Measurements from ENCODE around the gene GLIS2.
A peak's percentile ranks its signal among the peaks of the same experiment; 100 is the strongest.
"Not testable (repeated sequence)": the region's sequence is repeated elsewhere in the genome, so short reads cannot be mapped to it uniquely, and the experiment has no call there.

The GLIS2 gene

DNA sequence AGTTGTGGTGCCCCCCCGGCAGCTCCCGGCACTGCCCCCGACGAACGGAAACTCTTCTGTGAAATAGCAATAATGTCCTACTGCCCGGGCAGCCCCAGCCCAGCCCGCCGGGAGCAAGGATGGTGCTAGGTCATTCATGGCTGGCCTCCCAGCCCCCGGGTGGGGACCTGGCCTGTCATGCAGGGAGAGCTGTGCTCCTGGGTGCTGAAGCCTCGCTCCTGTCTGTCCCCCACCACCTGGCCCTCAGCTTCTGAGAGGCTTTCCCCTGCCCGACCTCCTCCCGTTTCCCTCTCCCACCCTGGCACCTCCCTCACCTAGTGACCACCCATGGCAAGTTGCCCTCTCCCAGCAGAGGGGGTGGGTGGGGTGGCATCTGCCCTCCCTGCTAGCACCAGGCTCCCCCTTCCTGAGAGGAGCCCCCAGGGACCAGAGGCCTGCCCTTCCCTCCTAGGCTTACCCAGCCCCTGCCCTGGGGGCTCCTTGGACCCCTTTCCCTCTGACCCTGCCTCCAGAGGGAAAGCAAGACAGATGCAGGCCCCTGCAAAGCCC is 21.7 kb downstream of the GLIS2 start:
- no peak for DNase-seq

DNA sequence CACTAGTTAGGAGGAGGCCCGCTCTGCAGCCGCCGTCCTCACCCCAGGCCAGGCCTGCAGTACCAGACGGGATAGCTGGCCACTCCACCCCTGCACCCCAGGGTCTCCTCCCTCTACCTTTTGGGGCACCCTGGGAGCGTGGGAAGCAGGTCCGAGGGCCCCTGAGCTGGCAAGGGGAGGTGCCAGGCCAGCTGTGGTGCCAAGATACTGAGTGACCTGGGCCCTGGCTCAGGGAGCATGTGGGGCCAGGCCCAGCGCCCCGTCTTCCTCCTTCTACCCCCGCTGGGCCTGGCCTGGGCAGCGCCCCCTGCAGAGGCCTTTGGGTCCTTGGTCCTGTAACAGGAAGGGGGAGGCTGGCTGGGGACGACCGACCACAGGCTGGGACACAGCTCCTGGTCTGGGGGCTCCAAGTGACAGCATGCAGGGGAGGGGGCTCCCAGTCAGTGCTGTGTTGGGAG is 22.3 kb downstream of the GLIS2 start:
- no peak for DNase-seq

DNA sequence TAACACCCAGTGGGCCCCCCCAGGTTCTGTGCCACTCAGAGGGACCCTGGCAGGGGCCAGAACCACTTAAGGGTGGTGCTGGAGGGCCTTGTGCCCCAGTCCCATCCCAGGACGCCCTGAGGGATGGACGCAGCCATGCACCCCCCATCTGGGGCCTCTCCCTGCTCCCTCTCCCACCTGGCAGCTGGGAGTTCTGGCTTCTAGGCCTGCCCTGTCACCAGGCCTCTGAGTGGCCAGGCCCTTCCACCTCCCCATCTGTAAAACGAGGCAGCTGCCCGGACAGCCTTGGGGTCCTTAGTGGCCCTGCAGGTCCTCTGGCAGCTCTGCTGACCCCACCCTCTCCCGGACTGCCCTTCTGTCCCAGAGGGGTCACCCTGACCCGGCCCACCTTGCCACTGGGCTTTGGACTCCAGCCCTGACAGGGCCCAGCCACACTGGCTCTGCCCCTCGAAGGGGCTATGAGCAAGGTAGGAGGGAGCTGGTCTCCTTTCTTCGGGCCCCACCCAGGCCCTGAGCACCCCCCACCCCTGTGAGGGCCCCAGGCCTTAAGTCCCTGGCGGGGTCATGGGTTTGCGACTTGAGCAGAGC is 22.9 kb downstream of the GLIS2 start:
- no peak for DNase-seq

DNA sequence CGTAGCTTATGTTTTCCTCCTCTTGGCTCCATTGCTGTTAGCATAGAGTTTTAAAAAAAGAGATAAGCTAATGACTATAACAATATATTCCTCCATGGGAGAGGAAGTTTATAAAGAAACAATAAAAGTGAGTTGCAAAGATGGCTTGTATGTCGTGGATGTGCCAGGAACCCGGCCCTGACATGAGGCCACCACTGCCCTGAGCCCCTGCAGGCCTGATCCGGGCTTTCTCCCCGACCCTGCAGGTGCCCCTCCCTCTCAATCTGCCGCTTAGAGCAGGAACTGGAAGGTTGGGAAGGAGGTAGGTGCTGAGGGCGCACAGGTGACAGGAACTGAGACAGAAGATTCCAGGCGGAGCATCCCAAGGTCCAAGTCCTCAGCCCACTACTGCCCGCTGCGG is 23.6 kb downstream of the GLIS2 start:
- no peak for DNase-seq

DNA sequence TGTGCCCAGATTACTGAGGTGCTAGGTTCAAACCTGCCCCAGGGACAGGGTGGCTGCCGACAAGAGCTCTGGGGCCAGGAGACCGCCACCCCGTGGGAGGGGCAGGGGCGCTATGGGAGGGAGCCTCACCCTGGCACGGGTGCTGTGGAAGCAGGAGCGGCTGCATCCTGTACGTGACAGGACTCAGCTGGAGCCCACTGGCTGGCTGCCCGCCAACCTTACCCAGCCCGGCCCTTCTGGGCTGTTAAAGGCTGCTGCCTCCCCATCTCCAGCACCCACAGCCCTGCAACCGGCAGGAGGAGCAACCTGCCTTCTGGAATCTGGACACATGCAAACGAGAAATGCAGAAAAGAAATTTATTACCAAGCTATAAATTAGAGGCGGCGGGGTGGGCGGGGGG is 24.0 kb downstream of the GLIS2 start:
- DNase-seq = peak; percentile 36

DNA sequence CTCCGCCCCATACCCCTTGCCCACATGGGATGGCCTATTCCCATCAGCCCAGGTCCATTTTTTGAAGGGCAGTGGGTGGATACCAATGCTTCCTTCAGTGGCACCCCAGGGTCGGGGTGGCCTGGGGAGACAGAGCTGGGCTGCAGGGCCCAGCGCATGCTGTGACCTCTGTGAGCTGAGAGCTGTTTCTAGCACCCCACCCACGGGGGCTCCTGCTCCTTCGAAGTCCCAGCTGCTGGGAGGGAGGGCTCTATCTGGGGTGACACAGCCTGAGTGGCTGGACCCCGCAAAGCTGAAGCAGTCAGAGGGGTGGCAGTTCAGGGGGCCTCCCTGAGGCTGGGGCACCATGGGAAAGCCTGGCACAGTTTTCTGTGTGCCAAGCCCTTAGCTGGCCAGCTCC is 24.6 kb downstream of the GLIS2 start:
- no peak for DNase-seq

DNA sequence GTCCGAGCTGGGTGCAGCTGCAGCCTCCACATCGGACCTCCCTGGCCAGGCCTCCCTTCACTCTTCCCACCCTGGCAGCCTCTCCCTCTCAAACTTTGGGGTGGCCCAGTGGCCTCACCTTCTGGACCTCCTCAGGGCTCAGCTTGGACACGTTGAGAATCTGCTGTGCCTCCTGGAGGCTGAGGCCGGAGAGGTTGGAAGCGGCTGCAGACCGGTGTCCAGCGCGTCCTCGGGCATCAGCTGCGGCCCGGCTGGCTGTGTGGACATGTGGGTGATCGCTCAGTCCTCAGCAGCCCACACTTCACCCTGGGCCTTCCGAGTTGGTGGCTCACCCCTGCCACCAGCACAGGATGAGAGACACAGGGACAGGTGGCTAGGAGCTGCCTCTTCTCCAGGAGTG is 25.4 kb downstream of the GLIS2 start:
- DNase-seq = no peak

DNA sequence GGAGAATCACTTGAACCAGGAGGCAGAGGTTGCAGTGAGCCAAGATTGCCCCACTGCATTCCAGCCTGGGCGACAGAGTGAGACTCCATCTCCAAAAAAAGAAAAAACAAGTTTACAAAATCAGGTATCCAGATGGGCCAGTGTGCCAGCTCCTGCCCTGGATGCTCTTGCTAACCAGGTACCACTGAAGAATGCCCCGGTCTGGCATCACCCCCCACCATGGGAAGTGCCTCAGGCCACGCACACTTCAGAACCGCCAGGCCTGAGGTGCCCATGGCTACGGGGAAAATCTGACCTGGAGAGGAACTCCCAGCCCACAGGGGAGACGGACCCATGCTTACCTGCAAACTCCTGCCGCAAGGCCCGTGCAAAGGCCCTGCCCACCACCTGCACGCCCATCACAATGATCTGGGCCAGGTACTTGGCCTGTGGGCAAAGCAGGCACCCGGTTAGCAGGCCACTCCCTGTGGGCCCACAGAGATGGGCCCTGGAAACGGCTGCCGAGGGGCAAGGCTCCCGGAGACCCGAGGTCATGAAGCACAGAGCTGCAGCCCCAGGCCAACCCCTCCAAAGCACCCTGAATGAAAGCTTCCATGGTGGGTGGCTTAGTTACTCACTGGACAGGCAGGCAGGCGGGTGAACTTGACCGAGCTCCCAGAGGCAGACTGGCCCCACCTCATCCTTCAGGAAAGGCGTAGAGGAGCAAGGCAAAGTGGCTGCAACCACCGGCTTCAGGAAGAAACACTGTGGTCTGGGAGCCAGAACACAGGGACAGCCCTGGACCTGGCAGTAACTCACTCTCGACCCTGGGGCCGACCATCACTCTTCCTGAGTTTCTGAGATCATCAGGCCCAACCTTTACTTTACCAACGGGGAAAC is 27.2 kb downstream of the GLIS2 start:
- DNase-seq = no peak

DNA sequence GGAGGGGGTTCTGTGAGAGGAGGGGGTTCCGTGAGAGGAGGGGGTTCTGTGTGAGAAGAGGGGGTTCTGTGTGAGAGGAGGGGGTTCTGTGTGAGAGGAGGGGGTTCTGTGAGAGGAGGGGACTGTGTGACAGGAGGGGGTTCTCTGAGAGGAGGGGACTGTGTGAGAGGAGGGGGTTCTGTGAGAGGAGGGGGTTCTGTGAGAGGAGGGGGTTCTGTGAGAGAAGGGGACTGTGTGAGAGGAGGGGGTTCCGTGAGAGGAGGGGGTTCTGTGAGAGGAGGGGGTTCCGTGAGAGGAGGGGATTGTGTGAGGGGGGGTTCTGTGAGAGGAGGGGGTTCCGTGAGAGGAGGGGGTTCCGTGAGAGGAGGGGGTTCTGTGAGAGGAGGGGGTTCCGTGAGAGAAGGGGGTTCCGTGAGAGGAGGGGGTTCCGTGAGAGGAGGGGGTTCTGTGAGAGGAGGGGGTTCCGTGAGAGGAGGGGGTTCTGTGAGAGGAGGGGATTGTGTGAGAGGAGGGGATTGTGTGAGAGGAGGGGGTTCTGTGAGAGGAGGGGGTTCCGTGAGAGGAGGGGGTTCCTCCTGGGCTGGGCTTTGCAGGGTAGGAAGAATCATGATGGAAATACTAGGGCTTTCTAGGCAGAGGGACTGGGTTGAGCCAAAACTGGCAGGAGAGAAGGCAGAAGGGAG is 28.6 kb downstream of the GLIS2 start:
- not testable (repeated sequence) for DNase-seq

DNA sequence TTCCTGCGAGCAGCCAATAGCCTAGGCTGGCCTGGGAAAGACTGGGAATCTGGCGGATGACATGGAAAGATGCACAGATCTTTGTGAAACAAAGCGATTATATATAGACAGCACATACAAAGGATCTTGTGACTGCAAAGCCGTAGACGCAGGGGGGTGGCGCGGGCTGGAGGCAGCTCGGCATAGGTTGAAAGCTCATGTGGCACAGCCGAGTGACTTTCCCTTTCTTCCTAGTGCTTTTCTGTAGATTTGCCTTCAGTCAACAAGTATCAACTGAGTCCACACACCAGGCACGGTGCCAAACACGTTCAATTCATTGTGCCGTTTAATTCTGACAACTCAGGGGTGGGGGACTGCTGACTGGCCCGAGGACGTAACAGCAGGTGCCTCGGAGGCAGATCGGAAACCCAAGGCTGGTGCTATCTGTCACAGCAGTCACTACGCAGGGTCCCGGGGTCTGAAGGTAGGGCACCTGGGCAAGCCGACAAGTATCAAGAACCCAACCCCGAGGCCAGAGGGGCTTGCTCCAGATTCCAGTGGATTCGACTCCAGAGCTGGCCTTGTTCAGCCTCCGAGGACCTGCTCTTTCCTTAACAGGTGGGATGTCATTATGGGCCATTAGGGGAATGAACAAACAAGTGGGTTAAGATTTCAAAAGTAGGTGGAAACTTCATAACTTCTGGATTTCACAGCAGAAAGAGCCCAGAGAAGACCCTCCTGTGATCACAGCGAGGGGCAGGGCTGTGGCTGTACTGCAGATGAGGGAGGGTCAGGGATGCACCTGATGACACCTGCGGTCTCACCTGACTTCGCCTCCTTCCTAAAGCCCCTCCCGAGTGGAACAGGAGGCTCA is 29.3 kb downstream of the GLIS2 start:
- peak; percentile 33 for DNase-seq

DNA sequence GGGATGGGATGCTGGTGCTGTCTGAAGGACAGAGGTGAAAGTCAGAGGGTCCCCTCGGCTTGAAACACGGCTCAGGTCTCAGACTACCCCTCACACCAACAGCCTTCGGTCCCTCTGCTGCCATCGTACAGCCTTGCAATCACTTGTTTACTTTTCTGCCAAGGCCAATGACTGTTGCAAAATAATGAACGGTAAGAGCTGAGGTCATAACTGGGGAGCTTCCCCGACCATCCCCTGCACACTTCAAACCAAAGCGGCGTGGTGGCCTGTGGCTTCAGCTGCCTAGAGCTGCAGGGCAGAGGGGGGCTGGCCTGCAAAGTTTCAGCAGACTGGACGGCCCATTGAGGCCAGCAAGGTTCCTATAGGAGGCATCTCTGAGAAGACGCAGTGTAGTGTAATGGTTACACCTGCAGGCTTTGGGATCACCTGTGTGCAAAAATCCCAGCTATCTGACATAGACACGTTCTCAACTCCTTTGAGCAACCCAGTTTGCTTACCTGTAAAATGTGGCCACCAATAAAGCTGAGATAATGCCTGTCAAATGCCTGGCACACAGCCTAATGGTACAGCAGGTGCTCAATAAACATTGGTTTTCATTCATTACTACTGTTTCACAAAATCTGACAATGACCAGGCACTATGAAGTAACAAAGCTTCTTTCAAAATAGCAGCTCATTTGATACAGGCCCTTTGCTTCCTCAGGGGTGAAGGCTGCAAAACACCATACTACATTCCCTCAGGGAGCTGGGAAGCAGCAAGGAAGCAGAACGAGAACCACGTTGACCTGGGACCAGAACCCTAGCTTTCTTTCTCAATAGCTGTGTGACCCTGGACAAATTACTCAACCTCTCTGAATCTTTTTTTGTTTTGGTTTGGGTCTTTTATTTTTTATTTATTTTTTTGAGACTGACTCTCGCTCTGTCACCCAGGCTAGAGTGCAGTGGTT is 30.2 kb downstream of the GLIS2 start:
- DNase-seq = peak; percentile 23

DNA sequence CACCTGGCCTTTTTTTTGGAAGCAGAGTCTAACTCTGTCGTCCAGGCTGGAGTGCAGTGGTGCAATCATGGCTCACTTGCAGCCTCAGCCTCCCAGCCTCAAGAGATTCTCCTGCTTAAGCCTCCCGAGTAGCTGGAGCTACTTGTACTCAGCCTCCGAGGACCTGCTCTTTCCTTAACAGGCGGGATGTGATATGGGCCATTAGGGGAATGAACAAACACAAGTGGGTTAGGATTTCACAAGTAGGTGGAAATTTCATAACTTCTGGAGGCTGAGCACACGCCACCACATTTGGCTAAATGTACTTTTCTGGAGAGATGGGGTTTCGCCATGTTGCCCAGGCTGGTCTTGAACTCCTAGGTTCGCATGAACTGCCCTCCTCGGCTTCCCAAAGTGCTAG is 31.1 kb downstream of the GLIS2 start:
- DNase-seq = no peak

DNA sequence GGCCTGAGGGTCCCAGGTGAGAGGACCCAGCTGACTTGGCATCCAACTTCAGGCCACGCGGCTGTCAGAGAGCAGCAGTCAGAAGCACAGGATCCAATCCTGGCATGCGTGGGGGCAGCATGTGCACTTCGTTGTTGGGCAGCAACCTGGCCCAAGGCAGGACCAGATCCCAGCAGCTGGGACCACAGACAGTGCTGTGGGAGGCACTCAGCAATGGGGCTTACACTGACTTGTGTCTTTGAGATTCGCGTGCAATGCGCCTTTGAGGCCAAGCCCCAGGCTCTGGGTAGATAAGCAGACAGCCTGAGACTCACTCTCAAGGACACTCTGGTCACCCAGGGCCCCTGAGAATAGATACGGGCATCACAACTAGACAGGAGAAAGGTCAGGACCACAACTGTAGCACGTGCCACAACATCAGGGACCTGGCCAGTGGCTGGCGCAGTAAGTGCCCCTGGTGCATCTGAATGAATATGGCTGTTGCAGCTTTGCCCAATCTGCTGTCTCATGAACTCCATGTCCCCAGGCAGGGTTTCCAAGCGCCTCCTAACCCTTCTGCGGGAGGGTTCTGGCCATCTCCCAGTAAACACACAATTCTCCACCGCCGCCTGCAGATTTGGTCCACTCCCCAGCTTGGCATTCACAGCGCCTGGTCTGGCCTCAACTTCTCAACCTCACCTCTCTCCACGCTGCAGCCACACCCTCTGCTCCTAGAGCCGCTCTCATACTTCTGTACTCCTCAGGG is 32.1 kb downstream of the GLIS2 start:
- no peak for DNase-seq

DNA sequence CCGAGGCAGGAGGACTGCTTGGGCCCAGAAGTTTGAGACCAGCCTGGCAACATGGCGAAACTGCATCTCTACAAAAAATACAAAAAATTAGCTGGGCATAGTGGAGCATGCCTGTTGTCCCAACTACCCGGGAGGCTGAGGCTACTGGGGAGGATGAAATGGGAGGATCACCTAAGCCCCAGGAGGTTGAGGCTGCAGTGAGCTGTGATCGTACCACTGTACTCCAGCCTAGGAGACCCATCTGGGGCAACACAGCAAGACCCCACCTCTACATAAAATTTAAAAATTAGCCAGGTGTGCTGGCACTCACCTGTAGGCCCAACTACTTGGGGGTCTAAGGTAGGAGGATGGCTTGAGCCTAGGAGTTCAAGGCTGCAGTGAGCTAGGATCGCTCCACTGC is 33.5 kb downstream of the GLIS2 start:
- DNase-seq = no peak

DNA sequence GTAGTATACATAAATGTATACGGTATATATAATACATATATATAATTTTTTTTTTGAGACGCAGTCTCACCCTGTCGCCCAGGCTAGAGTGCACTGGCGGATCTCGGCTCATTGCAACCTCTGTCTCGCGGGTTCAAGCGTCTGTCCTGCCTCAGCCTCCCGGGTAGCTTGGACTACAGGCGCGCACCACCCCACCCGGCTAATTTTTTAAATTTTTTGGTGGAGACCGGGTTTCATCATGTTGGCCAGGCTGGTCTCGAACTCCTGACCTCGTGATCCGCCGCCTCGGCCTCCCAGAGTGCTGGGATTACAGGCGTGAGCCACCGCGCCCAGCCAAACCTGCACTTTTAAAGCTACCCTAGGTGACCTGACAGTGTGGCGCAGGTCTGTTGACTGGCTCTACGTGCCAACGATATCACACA is 34.5 kb downstream of the GLIS2 start:
- DNase-seq = no peak

DNA sequence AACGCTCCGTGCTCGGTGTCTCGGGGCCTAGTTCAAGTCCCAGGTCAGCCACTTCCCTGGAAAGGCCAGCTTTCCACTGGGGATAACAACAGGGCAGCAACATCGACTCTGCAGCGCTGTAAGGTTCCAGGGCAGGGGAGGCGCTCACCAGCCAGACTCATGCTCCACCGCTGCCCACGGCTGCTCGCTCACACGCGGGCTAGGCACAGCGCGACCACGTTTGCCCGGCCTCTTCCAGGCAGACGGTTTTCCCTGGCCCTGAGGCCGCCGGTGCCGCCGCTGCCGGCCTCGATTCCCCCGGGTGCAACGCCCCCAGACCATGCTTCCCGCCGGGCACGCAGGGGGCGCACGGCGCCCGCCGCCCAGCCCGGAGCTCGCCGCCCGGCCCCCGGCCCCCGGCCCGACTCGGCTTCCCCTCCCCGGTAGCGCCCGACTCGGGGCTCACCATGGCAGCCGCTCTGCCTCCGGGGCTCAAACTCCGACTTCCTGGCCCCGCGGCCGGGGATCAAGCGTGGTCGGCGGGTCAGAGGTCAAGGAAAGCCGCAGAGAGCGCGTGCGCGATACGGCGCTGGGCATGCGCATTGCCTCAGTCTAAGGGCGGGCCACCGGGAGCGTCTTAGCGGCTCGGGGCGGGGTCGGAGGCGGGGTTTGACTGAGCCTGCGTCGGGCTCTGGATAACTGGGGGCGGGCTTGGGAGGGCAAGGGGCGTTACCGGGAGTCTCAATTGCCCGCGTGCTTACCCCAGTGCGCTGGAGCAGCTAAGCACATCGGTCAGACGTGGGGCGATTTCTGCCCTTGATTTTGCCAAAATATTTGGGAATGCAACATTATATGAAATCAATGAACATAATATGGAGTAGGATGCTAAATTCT is 35.2 kb downstream of the GLIS2 start, which contains the start of gene PAM16:
TSS of gene PAM16 (minus strand) at position 535 of the 873 bp plus-strand sequence. CDS start at position 448, 87 bp downstream.
- DNase-seq = peak; percentile 80

DNA sequence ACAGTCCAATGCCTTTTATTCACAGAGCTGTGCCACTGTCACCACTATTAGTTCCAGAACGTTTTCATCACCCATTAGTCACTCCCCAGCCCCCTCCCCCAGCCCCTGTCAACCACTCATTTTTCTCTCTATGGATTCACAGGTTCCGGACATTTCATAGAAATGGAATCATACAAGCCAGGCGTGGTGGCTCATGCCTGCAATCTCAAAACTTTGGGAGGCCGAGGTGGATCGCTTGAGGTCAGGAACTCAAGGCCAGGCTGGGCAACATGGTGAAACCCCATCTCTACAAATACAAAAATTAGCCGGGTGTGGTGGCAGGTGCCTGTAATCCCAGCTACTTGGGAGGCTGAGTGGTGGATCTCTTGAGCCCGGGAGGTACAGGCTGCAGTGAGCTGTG is 36.0 kb downstream of the GLIS2 start:
- DNase-seq = no peak

DNA sequence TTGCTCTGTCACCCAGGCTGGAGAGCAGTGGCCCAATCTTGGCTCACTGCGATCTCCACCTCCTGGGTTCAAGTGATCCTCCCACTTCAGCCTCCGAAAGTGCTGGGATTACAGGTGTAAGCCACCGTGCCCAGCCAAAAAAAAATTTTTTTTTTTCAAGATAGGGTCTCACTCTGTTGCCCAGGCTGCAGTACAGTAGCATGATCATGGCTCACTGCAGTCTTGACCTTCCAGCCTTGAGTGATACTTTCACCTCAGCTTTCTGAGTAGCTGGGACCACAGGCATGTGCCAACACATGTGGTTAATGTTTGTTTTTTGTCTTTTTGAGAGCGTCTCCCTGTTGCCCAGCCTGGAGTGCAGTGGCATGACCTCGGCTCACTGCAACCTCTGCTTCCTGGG is 37.0 kb downstream of the GLIS2 start:
- DNase-seq = no peak

DNA sequence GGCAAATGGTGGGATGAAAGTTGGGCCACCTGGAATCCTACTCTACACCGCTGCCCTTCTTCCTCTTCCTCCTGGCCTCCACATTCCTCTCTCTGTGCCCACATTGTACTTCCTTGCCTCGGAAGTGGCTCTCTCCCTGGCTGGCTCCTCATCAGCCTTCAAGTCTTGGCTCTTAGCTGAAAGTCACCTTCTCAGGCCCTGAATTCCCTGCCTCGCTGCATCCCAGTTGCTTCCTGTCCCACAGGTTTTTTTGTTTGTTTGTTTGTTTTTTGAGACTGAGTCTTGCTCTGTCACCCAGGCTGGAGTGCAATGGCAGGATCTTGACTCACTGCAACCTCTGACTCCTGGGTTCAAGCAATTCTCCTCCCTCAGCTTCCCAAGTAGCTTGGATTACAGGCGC is 37.8 kb downstream of the GLIS2 start:
- DNase-seq = no peak

Data from SHP77 treated with DMSO at 0.1 percent for 48 hours (cell line).